ENCODE results near the gene DGKA. TPM values are rescaled to one million over a fixed set of nuclear protein-coding genes. Genes with fewer than 3 reads are reported as not detected.

DGKA gene
- total and polyA plus RNA-seq, 2 donors, result 326 to 381 TPM

Other genes starting within 250 kb of the DGKA start
- gene ITGA7, start 223.3 kb upstream of the DGKA start, total RNA-seq, result 2.8 TPM
- 18.7 TPM for gene ITGA7, start 223.3 kb upstream of the DGKA start, polyA plus RNA-seq
- 168 TPM for gene BLOC1S1, start 215.1 kb upstream of the DGKA start, total RNA-seq
- gene BLOC1S1, start 215.1 kb upstream of the DGKA start, polyA plus RNA-seq, result 190 TPM
- 1.8 TPM for gene RDH5, start 210.8 kb upstream of the DGKA start, total RNA-seq
- gene RDH5, start 210.8 kb upstream of the DGKA start, polyA plus RNA-seq, result 7.6 TPM
- gene CD63, start 202.2 kb upstream of the DGKA start, total RNA-seq, result 221 TPM
- gene CD63, start 202.2 kb upstream of the DGKA start, polyA plus RNA-seq, result 598 TPM
- 1.9 TPM for gene GDF11, start 188.0 kb upstream of the DGKA start, total RNA-seq
- 2.8 TPM for gene GDF11, start 188.0 kb upstream of the DGKA start, polyA plus RNA-seq
- 141 TPM for gene SARNP, start 113.4 kb upstream of the DGKA start, total RNA-seq
- gene SARNP, start 113.4 kb upstream of the DGKA start, polyA plus RNA-seq, result 112 TPM
- 32.9 TPM for gene ORMDL2, start 113.1 kb upstream of the DGKA start, total RNA-seq
- gene ORMDL2, start 113.1 kb upstream of the DGKA start, polyA plus RNA-seq, result 36.3 TPM
- 35.5 TPM for gene DNAJC14, start 101.6 kb upstream of the DGKA start, total RNA-seq
- gene DNAJC14, start 101.6 kb upstream of the DGKA start, polyA plus RNA-seq, result 22.2 TPM
- gene MMP19, start 88.2 kb upstream of the DGKA start, total RNA-seq, result 4.5 TPM
- gene MMP19, start 88.2 kb upstream of the DGKA start, polyA plus RNA-seq, result 19.9 TPM
- 39.0 TPM for gene PYM1, start 3.3 kb upstream of the DGKA start, total RNA-seq
- 57.9 TPM for gene PYM1, start 3.3 kb upstream of the DGKA start, polyA plus RNA-seq
- gene PMEL, start 34.9 kb downstream of the DGKA start, total RNA-seq, result 0.28 TPM
- 0.94 TPM for gene PMEL, start 34.9 kb downstream of the DGKA start, polyA plus RNA-seq
- 67.2 TPM for gene CDK2, start 35.7 kb downstream of the DGKA start, total RNA-seq
- 22.3 TPM for gene CDK2, start 35.7 kb downstream of the DGKA start, polyA plus RNA-seq
- gene RAB5B, start 42.9 kb downstream of the DGKA start, total RNA-seq, result 39.7 TPM
- gene RAB5B, start 42.9 kb downstream of the DGKA start, polyA plus RNA-seq, result 63.1 TPM
- 9.4 TPM for gene SUOX, start 66.1 kb downstream of the DGKA start, total RNA-seq
- 11.6 TPM for gene SUOX, start 66.1 kb downstream of the DGKA start, polyA plus RNA-seq
- 1.7 TPM for gene IKZF4, start 89.9 kb downstream of the DGKA start, total RNA-seq
- 2.7 TPM for gene IKZF4, start 89.9 kb downstream of the DGKA start, polyA plus RNA-seq
- gene RPS26, start 110.8 kb downstream of the DGKA start, total RNA-seq, result 386 TPM
- 2,654 TPM for gene RPS26, start 110.8 kb downstream of the DGKA start, polyA plus RNA-seq
- gene ERBB3, start 149.0 kb downstream of the DGKA start, total RNA-seq, result 1.4 TPM
- 4.3 TPM for gene ERBB3, start 149.0 kb downstream of the DGKA start, polyA plus RNA-seq
- 170 TPM for gene PA2G4, start 173.4 kb downstream of the DGKA start, total RNA-seq
- 67.9 TPM for gene PA2G4, start 173.4 kb downstream of the DGKA start, polyA plus RNA-seq
- 9,819 TPM for gene RPL41, start 185.5 kb downstream of the DGKA start, total RNA-seq
- 5,569 TPM for gene RPL41, start 185.5 kb downstream of the DGKA start, polyA plus RNA-seq
- 4.3 TPM for gene ZC3H10, start 187.1 kb downstream of the DGKA start, total RNA-seq
- 3.1 TPM for gene ZC3H10, start 187.1 kb downstream of the DGKA start, polyA plus RNA-seq
- gene ESYT1, start 197.1 kb downstream of the DGKA start, total RNA-seq, result 63.4 TPM
- 39.2 TPM for gene ESYT1, start 197.1 kb downstream of the DGKA start, polyA plus RNA-seq
- gene MYL6B, start 221.4 kb downstream of the DGKA start, total RNA-seq, result 101 TPM
- 60.9 TPM for gene MYL6B, start 221.4 kb downstream of the DGKA start, polyA plus RNA-seq
- gene MYL6, start 227.2 kb downstream of the DGKA start, total RNA-seq, result 2,051 TPM
- 2,137 TPM for gene MYL6, start 227.2 kb downstream of the DGKA start, polyA plus RNA-seq